HepG2 (cell line): Measurements from ENCODE around the gene KXD1. TPM values are rescaled to one million over a fixed set of nuclear protein-coding genes. Genes with fewer than 3 reads are reported as not detected.

Experiments
- GTF3A ChIP-seq: sonication (generic); formaldehyde crosslinking; conservative IDR thresholded peaks from 2 replicates; pipeline ENCODE4 v1.4.0; 2020; ENCODE audit warnings: mild to moderate bottlenecking, missing genetic modification reagents
- HCFC1 ChIP-seq: fragments of 150-350 bp; IDR thresholded peaks from 2 replicates; pipeline ENCODE4 v1.6.1; 2014; ENCODE audit warnings: low read depth, low read length
- HIVEP1 ChIP-seq: sonication (generic); formaldehyde crosslinking; IDR thresholded peaks from 2 replicates; pipeline ENCODE4 v1.4.0; 2020; ENCODE audit warnings: mild to moderate bottlenecking, missing genetic modification reagents
- NCOA1 ChIP-seq: sonication (generic); formaldehyde crosslinking; IDR thresholded peaks from 2 replicates; pipeline ENCODE4 v1.9.0; 2021; ENCODE audit warnings: missing genetic modification reagents
- NR3C1 ChIP-seq: sonication (generic); formaldehyde crosslinking; IDR thresholded peaks from 2 replicates; pipeline ENCODE4 v1.4.0; 2020; ENCODE audit warnings: missing genetic modification reagents
- NRL ChIP-seq: sonication (generic); formaldehyde crosslinking; IDR thresholded peaks from 2 replicates; pipeline ENCODE4 v1.5.0; 2020; ENCODE audit warnings: missing genetic modification reagents, mild to moderate bottlenecking, moderate library complexity, borderline replicate concordance
- POGZ ChIP-seq: sonication (generic); formaldehyde crosslinking; IDR thresholded peaks from 2 replicates; pipeline ENCODE4 v1.4.0; 2020; ENCODE audit warnings: mild to moderate bottlenecking, missing genetic modification reagents
- SMYD3 ChIP-seq: sonication (generic); formaldehyde crosslinking; IDR thresholded peaks from 2 replicates; pipeline ENCODE4 v1.8.1; 2023; ENCODE audit warnings: mild to moderate bottlenecking, missing genetic modification reagents
- SP2 ChIP-seq: sonication (generic); formaldehyde crosslinking; IDR thresholded peaks from 2 replicates; pipeline ENCODE4 v1.5.1; 2020; ENCODE audit warnings: mild to moderate bottlenecking, missing genetic modification reagents
- ZEB1 ChIP-seq: IDR thresholded peaks from 2 replicates; pipeline ENCODE4 v1.6.1; 2012; ENCODE audit warnings: mild to moderate bottlenecking, low read depth, inconsistent platforms; ENCODE audit not compliant: insufficient replicate concordance
- ZNF232 ChIP-seq: sonication (generic); formaldehyde crosslinking; IDR thresholded peaks from 2 replicates; pipeline ENCODE4 v1.4.0; 2020; ENCODE audit warnings: missing genetic modification reagents, borderline replicate concordance
- ZNF451 ChIP-seq: sonication (generic); formaldehyde crosslinking; IDR thresholded peaks from 2 replicates; pipeline ENCODE4 v1.5.0; 2020; ENCODE audit warnings: mild to moderate bottlenecking, missing genetic modification reagents
- ZNF709 ChIP-seq: sonication (generic); formaldehyde crosslinking; IDR thresholded peaks from 2 replicates; pipeline ENCODE4 v1.5.0; 2020; ENCODE audit warnings: mild to moderate bottlenecking, missing genetic modification reagents
- polyA plus RNA-seq, 8 experiments: library from polyadenylated mRNA; depleted of rRNA in 3 of 8; stranded (reverse) in 7 of 8; unstranded in 1 of 8; fragments of >200 nt; fragmentation: Illumina TruSeq in 4 of 8; extraction: Trizol in 4 of 8; gene quantifications; 2 replicates each; pipeline versions ENCODE4 v1.2.1 to v1.2.3, GENCODE V29; 2011 to 2016; ENCODE audit warnings: low read depth in 4 of 8, missing spikeins in 1 of 8, mixed read lengths in 1 of 8; ENCODE audit not compliant: insufficient read depth in 1 of 8
- total RNA-seq, 5 experiments: library from RNA; depleted of rRNA; stranded (reverse); fragments of >200 nt; fragmentation: Illumina TruSeq; extraction: Trizol; gene quantifications; 2 replicates each; pipeline ENCODE4 v1.2.3, GENCODE V29; 2016; ENCODE audit warnings: low read depth in 1 of 5
- TF ChIP-seq, protein P1 (sequence below): sonication (generic); formaldehyde crosslinking; IDR thresholded peaks from 2 replicates; pipeline ENCODE4 v1.9.0; 2021; ENCODE audit warnings: missing genetic modification reagents, mild to moderate bottlenecking, borderline replicate concordance
- TF ChIP-seq, protein P2 (sequence below), 2 experiments: fragments of 450-650 bp in 1 of 2; sonication (generic) in 1 of 2; formaldehyde crosslinking in 1 of 2; IDR thresholded peaks; 2 replicates each; pipeline versions ENCODE4 v1.6.1 to v1.8.0; 2016 to 2022; ENCODE audit warnings: antibody characterized with exemption in 1 of 2, mild to moderate bottlenecking in 1 of 2, missing genetic modification reagents in 1 of 2
- TF ChIP-seq, protein P3 (sequence below): sonication (generic); formaldehyde crosslinking; IDR thresholded peaks from 2 replicates; pipeline ENCODE4 v1.8.1; 2023; ENCODE audit warnings: mild to moderate bottlenecking, inconsistent platforms, moderate library complexity, missing genetic modification reagents, borderline replicate concordance
- TF ChIP-seq, protein P4 (sequence below): sonication (generic); formaldehyde crosslinking; IDR thresholded peaks from 2 replicates; pipeline ENCODE4 v1.8.1; 2023; ENCODE audit warnings: missing genetic modification reagents, mild to moderate bottlenecking, borderline replicate concordance

Gene KXD1
- total and polyA plus RNA-seq, 2 of the 13 experiments (the other 11 are each of a cell fraction or from before 2014, with no cell fraction given) = 44.6 to 143 TPM

DNA sequence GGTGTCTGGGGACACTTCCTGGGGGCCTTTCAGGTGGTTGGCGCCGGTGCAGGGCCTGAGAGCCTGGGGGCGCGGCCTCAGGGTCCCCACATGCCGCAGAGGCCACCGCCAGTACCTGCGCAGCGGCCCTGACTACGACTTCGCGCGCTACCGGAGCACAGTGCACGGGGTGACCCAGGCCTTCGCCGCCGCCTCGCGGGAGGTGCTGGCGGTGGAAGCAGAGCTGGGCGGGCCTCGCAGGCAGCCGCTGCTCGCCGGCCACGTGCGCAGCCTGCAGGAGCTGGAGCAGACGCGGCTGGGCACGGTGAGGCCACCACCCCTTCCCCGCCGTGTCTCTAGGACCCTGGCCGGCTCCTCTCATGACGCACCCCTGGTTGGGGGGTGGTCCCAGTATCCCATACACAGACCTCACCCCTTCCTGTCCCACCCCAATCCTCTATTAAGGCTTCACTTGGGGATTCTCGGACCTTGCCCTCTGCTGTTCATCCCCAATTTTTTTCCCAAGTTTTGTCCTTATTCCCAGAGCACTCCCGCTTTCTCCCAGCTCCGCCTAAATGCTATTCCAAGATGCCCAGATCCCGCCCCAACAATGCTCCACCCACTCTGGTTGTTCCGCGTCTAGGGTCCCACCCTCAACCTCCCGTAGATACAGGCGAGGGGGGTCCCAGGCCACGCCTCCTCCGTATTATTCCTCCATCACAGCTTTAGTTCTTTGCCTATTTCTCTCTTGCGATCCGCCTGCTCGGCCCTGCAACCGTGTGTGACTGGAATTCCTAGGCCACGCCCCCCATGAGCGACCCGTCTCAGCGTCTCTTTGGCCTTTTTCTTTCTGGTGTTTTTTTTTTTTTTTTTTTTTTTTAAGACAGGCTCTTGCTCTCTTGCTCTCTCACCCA, 32.0 kb downstream of the KXD1 start (continued):
- TF ChIP-seq HCFC1 (no peak), HIVEP1 (CRISPR knock-in tag) (peak; percentile 84), ZNF232 (peak; percentile 95), NRL (CRISPR knock-in tag) (peak; percentile 90; the same call in 1 of the 2 replicates), ZNF451 (peak; percentile 66; the same call in 1 of the 2 replicates), NR3C1 (CRISPR knock-in tag) (no peak), SP2 (CRISPR knock-in tag) (peak; percentile 50; the same call in 1 of the 2 replicates), NCOA1 (CRISPR knock-in tag) (no peak), ZEB1 (no peak), POGZ (no peak), SMYD3 (CRISPR knock-in tag) (peak; percentile 95), GTF3A (CRISPR knock-in tag) (no peak), ZNF709 (peak; percentile 99)
- TF ChIP-seq, protein P1, sequence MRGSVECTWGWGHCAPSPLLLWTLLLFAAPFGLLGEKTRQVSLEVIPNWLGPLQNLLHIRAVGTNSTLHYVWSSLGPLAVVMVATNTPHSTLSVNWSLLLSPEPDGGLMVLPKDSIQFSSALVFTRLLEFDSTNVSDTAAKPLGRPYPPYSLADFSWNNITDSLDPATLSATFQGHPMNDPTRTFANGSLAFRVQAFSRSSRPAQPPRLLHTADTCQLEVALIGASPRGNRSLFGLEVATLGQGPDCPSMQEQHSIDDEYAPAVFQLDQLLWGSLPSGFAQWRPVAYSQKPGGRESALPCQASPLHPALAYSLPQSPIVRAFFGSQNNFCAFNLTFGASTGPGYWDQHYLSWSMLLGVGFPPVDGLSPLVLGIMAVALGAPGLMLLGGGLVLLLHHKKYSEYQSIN (CRISPR knock-in tag) = no peak
- TF ChIP-seq, protein P2, sequence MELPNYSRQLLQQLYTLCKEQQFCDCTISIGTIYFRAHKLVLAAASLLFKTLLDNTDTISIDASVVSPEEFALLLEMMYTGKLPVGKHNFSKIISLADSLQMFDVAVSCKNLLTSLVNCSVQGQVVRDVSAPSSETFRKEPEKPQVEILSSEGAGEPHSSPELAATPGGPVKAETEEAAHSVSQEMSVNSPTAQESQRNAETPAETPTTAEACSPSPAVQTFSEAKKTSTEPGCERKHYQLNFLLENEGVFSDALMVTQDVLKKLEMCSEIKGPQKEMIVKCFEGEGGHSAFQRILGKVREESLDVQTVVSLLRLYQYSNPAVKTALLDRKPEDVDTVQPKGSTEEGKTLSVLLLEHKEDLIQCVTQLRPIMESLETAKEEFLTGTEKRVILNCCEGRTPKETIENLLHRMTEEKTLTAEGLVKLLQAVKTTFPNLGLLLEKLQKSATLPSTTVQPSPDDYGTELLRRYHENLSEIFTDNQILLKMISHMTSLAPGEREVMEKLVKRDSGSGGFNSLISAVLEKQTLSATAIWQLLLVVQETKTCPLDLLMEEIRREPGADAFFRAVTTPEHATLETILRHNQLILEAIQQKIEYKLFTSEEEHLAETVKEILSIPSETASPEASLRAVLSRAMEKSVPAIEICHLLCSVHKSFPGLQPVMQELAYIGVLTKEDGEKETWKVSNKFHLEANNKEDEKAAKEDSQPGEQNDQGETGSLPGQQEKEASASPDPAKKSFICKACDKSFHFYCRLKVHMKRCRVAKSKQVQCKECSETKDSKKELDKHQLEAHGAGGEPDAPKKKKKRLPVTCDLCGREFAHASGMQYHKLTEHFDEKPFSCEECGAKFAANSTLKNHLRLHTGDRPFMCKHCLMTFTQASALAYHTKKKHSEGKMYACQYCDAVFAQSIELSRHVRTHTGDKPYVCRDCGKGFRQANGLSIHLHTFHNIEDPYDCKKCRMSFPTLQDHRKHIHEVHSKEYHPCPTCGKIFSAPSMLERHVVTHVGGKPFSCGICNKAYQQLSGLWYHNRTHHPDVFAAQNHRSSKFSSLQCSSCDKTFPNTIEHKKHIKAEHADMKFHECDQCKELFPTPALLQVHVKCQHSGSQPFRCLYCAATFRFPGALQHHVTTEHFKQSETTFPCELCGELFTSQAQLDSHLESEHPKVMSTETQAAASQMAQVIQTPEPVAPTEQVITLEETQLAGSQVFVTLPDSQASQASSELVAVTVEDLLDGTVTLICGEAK (IDR thresholded peaks at IDR 0.05) = no peak
- TF ChIP-seq, protein P2 (CRISPR knock-in tag; IDR thresholded peaks at IDR 0.05) = peak; percentile 88
- TF ChIP-seq, protein P3, sequence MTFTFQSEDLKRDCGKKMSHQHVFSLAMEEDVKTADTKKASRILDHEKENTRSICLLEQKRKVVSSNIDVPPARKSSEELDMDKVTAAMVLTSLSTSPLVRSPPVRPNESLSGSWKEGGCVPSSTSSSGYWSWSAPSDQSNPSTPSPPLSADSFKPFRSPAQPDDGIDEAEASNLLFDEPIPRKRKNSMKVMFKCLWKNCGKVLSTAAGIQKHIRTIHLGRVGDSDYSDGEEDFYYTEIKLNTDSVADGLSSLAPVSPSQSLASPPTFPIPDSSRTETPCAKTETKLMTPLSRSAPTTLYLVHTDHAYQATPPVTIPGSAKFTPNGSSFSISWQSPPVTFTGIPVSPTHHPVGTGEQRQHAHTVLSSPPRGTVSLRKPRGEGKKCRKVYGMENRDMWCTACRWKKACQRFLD (CRISPR knock-in tag) = peak; percentile 98
- TF ChIP-seq, protein P4, sequence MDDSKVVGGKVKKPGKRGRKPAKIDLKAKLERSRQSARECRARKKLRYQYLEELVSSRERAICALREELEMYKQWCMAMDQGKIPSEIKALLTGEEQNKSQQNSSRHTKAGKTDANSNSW (CRISPR knock-in tag) = peak; percentile 93; the same call in 1 of the 2 replicates
